ENCODE measurements around the gene CFAP20. TPM values are rescaled to one million over a fixed set of nuclear protein-coding genes. Genes with fewer than 3 reads are reported as not detected.

The CFAP20 gene
- total RNA-seq, 1 donor from 2014 or later: 26.5 TPM

- H3K4me3 Mint-ChIP-seq (ENCODE audit: unreplicated experiment): no peak overlapping the region
Measured at GRCh38 chr16:58120234-58120633, 8.9 kb downstream of the CFAP20 start.

GRCh38 chr16:58119509-58119845 is 9.7 kb downstream of the CFAP20 start:
- Mint-ChIP-seq H3K27ac (ENCODE audit: unreplicated experiment) (no peak overlapping the region), H3K36me3 (ENCODE audit: low read depth) (peaks cover 11% of the 10 kb centered on the region), H3K4me1 (ENCODE audit: low read depth) (peaks cover 38% of the 10 kb centered on the region), H3K4me3 (ENCODE audit: unreplicated experiment) (no peak overlapping the region), H3K9me3 (ENCODE audit: low read depth) (no peaks in the 10 kb centered on the region), H3K27me3 (ENCODE audit: low read depth) (no peaks in the 10 kb centered on the region)
- TF ChIP-seq CTCF (IDR thresholded peaks at IDR 0.05): no peak
- no peak for DNase-seq (ENCODE audit: low spot score)

More at GRCh38 chr16:58120234-58120633, 8.9 kb downstream of the CFAP20 start:
- DNase-seq (ENCODE audit: low spot score): no peak
- H3K27ac Mint-ChIP-seq (ENCODE audit: unreplicated experiment): no peak overlapping the region
- peaks cover 38% of the 10 kb centered on the region for H3K4me1 Mint-ChIP-seq (ENCODE audit: low read depth)
- H3K9me3 Mint-ChIP-seq (ENCODE audit: low read depth): no peaks in the 10 kb centered on the region
- no peak for TF ChIP-seq CTCF (IDR thresholded peaks at IDR 0.05)
- peaks cover 3% of the 10 kb centered on the region for H3K36me3 Mint-ChIP-seq (ENCODE audit: low read depth)
- H3K27me3 Mint-ChIP-seq (ENCODE audit: low read depth): no peaks in the 10 kb centered on the region

DNA sequence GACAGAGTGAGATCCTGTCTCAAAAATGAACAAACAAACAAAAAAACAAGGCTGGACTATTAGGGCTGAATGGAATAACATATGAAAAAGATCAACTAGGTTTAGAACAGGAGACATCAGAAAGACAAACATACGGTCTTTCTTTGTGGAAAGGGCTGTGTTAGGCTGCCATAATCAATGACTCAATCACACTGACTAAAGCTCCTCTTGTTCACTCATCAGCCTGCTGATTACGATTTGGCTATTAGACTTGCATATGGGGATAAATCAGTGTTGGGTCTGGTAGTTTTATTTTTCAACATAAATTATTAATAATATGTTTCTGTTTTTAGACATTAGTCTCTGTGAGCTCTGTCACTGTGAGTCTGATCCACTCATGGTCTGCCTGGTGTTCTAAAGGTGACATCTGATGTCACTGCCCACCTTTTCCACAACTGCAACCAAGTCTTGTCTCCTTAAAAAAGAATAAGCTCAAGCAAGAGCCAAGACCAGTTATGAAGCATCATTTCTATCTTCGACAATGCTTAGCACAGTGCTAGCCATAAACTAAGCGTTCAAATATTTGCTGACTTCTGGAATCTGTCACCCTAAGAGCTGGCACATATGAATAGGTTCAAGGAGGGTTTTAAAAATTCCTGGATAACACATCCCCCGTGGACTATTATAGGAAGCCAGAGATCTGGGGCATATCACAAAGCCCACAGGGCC is 10.2 kb downstream of the CFAP20 start:
- H3K36me3 Mint-ChIP-seq (ENCODE audit: low read depth): peaks cover 14% of the 10 kb centered on the region
- no peak for TF ChIP-seq CTCF (IDR thresholded peaks at IDR 0.05)
- no peak overlapping the region for H3K27ac Mint-ChIP-seq (ENCODE audit: unreplicated experiment)
- H3K4me1 Mint-ChIP-seq (ENCODE audit: low read depth): peaks cover 37% of the 10 kb centered on the region
- H3K27me3 Mint-ChIP-seq (ENCODE audit: low read depth): no peaks in the 10 kb centered on the region
- no peak for DNase-seq (ENCODE audit: low spot score)
- no peaks in the 10 kb centered on the region for H3K9me3 Mint-ChIP-seq (ENCODE audit: low read depth)
- no peak overlapping the region for H3K4me3 Mint-ChIP-seq (ENCODE audit: unreplicated experiment)

- Mint-ChIP-seq H3K4me3 (ENCODE audit: unreplicated experiment) (no peak overlapping the region), H3K9me3 (ENCODE audit: low read depth) (no peaks in the 10 kb centered on the region), H3K4me1 (ENCODE audit: low read depth) (peaks cover 24% of the 10 kb centered on the region), H3K27me3 (ENCODE audit: low read depth) (no peaks in the 10 kb centered on the region), H3K36me3 (ENCODE audit: low read depth) (peaks cover 27% of the 10 kb centered on the region), H3K27ac (ENCODE audit: unreplicated experiment) (no peak overlapping the region)
- no peak for DNase-seq (ENCODE audit: low spot score)
- TF ChIP-seq CTCF (IDR thresholded peaks at IDR 0.05): no peak
Measured at GRCh38 chr16:58116529-58116928, 12.7 kb downstream of the CFAP20 start.

DNA sequence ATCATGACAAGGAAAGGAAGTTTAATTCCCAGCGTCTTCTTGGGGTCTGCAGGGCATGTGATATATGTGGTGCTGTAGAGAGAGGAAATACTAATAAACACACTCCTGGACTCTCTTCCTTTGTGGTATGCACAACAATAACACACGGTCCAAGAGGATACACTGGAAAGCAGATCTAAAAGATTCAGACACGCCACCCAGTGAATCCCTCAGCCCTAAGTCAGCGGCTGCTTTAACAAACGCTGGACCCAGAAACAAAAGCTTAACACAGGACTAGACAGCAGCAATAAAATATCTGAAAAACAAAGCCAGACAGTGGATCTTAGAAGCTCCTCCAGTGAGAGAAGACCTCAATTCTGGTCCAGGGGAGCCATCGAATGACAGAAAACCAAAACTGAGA is 13.1 kb downstream of the CFAP20 start:
- Mint-ChIP-seq H3K4me3 (ENCODE audit: unreplicated experiment) (no peak overlapping the region), H3K4me1 (ENCODE audit: low read depth) (peaks cover 20% of the 10 kb centered on the region), H3K27ac (ENCODE audit: unreplicated experiment) (no peak overlapping the region), H3K36me3 (ENCODE audit: low read depth) (peaks cover 27% of the 10 kb centered on the region), H3K9me3 (ENCODE audit: low read depth) (no peaks in the 10 kb centered on the region), H3K27me3 (ENCODE audit: low read depth) (no peaks in the 10 kb centered on the region)
- TF ChIP-seq CTCF (IDR thresholded peaks at IDR 0.05): no peak
- no peak for DNase-seq (ENCODE audit: low spot score)

All from chondrocyte (in vitro differentiated cells).